ENCODE data around the gene BAIAP2L1.

DNA sequence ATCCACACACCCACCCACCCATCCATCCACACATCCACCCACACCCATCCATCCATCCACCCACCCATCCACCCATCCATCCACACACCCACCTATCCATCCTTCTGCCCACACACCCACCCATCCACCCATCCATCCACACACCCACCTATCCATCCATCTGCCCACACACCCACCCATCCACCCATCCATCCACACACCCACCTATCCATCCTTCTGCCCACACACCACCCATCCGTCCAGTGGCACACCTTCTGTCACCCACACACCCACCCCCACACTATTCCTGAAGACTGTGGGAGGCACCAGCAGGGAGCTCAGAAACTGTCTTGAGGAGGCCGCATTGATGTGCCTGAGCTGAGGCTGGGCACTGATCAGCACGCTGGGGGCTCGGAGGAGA lies 158.0 kb downstream of the BAIAP2L1 start:
- TF ChIP-seq POLR2AphosphoS5 (IDR thresholded peaks at IDR 0.05; ENCODE audit: low read depth, low read length) (no peak), POLR2A (IDR thresholded peaks at IDR 0.05; ENCODE audit: low read depth, low read length) (no peak), TAF1 (IDR thresholded peaks at IDR 0.05; ENCODE audit: low read depth, low read length) (no peak), SPI1 (IDR thresholded peaks at IDR 0.05; ENCODE audit: low read depth, low read length) (no peak), PAX5 (IDR thresholded peaks at IDR 0.05; ENCODE audit: insufficient read depth, low read length, severe bottlenecking) (no peak)

Measured in GM12891 (cell line).